Neural progenitor cell (in vitro differentiated cells): Measurements from ENCODE around the gene ENPEP. TPM values are rescaled to one million over a fixed set of nuclear protein-coding genes. Genes with fewer than 3 reads are reported as not detected.
A peak's percentile ranks its signal among the peaks of the same experiment; 100 is the strongest.
"Not testable (repeated sequence)": the region's sequence is repeated elsewhere in the genome, so short reads cannot be mapped to it uniquely, and the experiment has no call there.

Experiments used
- DNase-seq: peaks from one replicate; pipeline ENCODE4 v3.0.0-alpha.2; 2016; ENCODE audit warnings: low spot score
- H2AFZ ChIP-seq: fragments of 200-600 bp; sonication (generic); replicated peaks from 2 replicates; pipeline ENCODE4 v1.6.1; 2016; ENCODE audit warnings: antibody characterized with exemption
- H3F3A ChIP-seq: fragments of 200-600 bp; sonication (generic); 2 replicates; pipeline ENCODE4 v1.6.1; 2016; ENCODE audit warnings: antibody characterized with exemption, low read depth
- H3K27ac ChIP-seq: fragments of 200-600 bp; sonication (generic); 2 replicates; pipeline ENCODE4 v1.5.1; 2016; ENCODE audit warnings: mild to moderate bottlenecking
- H3K27me3 ChIP-seq: fragments of 200-600 bp; sonication (generic); 2 replicates; pipeline ENCODE4 v1.6.1; 2016; ENCODE audit warnings: mild to moderate bottlenecking, moderate library complexity
- H3K36me3 ChIP-seq: fragments of 200-600 bp; sonication (generic); 2 replicates; pipeline ENCODE4 v1.5.1; 2016
- H3K4me1 ChIP-seq: fragments of 200-600 bp; sonication (generic); 2 replicates; pipeline ENCODE4 v1.6.1; 2016; ENCODE audit warnings: mixed run types
- H3K4me2 ChIP-seq: fragments of 200-600 bp; sonication (generic); 2 replicates; pipeline ENCODE4 v1.6.1; 2016
- H3K4me3 ChIP-seq: fragments of 200-600 bp; sonication (generic); 2 replicates; pipeline ENCODE4 v1.5.1; 2016
- H3K79me2 ChIP-seq: fragments of 200-600 bp; sonication (generic); 2 replicates; pipeline ENCODE4 v1.6.1; 2016; ENCODE audit warnings: low read depth
- H3K9ac ChIP-seq: fragments of 200-600 bp; sonication (generic); 2 replicates; pipeline ENCODE4 v1.6.1; 2016
- H3K9me3 ChIP-seq: fragments of 200-600 bp; sonication (generic); 2 replicates; pipeline ENCODE4 v1.5.1; 2016; ENCODE audit warnings: low read depth
- H4K20me1 ChIP-seq: fragments of 200-600 bp; sonication (generic); 2 replicates; pipeline ENCODE4 v1.6.1; 2016; ENCODE audit warnings: low read depth
- H3K27ac Mint-ChIP-seq: 3 replicates; pipeline ENCODE4 v1.8.0; 2021; ENCODE audit warnings: mixed read lengths
- H3K27me3 Mint-ChIP-seq: 2 replicates; pipeline ENCODE4 v1.8.0; 2022; ENCODE audit warnings: low read depth, mild to moderate bottlenecking, inconsistent platforms, moderate library complexity, mixed read lengths; ENCODE audit not compliant: insufficient read depth
- H3K36me3 Mint-ChIP-seq: 3 replicates; pipeline ENCODE4 v1.8.0; 2021; ENCODE audit warnings: mixed read lengths
- H3K4me1 Mint-ChIP-seq: 3 replicates; pipeline ENCODE4 v1.8.0; 2021; ENCODE audit warnings: mixed read lengths
- H3K4me3 Mint-ChIP-seq: 3 replicates; pipeline ENCODE4 v1.8.0; 2021; ENCODE audit warnings: mild to moderate bottlenecking, moderate library complexity, mixed read lengths
- H3K9me3 Mint-ChIP-seq: 3 replicates; pipeline ENCODE4 v1.8.0; 2020; ENCODE audit warnings: mixed read lengths
- EZH2 ChIP-seq: fragments of 200-600 bp; sonication (generic); IDR thresholded peaks from 2 replicates; pipeline ENCODE4 v1.6.1; 2017; ENCODE audit warnings: antibody characterized with exemption, mild to moderate bottlenecking, moderate library complexity
- EZH2phosphoT487 ChIP-seq: fragments of 200-600 bp; sonication (generic); IDR thresholded peaks from 2 replicates; pipeline ENCODE4 v1.6.1; 2017; ENCODE audit warnings: antibody characterized with exemption
- total RNA-seq: library from RNA; depleted of rRNA; stranded (reverse); fragments of >200 nt; gene quantifications from 2 replicates; pipeline ENCODE4 v1.2.3, GENCODE V29; 2015; ENCODE audit warnings: low replicate concordance
- TF ChIP-seq, protein P1 (sequence below): fragments of 200-600 bp; sonication (generic); IDR thresholded peaks from 2 replicates; pipeline ENCODE4 v1.5.1; 2017; ENCODE audit warnings: antibody characterized with exemption, mild to moderate bottlenecking

ENPEP gene
- total RNA-seq, 1 donor from 2014 or later = 1.5 TPM

DNA sequence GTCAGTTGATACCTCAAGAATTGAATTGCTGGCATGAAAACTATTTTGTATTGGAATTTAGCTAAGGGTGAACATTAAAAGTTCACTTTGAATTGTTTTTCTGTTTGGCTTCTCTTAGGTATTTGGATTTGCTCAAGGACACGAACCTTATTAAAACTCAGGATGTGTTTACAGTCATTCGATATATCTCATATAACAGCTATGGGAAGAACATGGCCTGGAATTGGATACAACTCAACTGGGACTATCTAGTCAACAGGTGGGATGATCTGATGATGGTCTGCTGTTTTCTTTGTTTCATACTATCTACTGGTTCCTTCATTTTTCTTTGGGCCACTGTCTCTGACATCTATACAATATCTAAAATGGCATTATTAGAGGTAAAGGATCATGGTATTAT, 77.2 kb downstream of the ENPEP start:
- no peaks in the 10 kb centered on the region for H3K9me3 Mint-ChIP-seq
- no peaks in the 10 kb centered on the region for H3K4me1 Mint-ChIP-seq
- H3K4me3 Mint-ChIP-seq = no peak overlapping the region

DNA sequence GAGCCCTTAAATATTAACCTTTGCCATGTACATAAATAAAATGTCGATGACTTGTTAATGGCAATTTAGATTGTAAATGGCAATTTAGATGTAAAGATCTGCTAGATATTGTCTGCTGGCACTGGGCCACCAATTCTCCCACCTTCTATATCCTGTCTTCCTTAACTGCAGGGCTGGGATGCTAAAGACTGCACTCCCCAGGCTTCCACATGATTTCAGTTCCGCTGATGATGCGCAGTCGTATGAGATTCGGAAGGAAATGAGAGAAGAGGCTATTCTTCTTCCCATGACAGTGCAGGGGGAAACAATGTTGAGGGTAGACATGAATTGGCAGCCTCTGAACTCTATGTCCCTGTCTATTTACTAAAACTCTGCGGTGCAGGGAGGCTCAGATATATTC, 91.3 kb downstream of the ENPEP start:
- no peak overlapping the region for H3K4me3 Mint-ChIP-seq
- Histone ChIP-seq H3K4me2 (no peak overlapping the region), H2AFZ (no peak overlapping the region), H3F3A (no peaks in the 10 kb centered on the region), H3K79me2 (no peaks in the 10 kb centered on the region), H3K27ac (no peak overlapping the region), H3K9me3 (no peaks in the 10 kb centered on the region), H3K36me3 (no peaks in the 10 kb centered on the region), H4K20me1 (no peaks in the 10 kb centered on the region), H3K4me3 (no peak overlapping the region), H3K9ac (no peak overlapping the region), H3K27me3 (no peaks in the 10 kb centered on the region), H3K4me1 (peaks cover 9% of the 10 kb centered on the region)
- no peaks in the 10 kb centered on the region for H3K36me3 Mint-ChIP-seq
- H3K4me1 Mint-ChIP-seq = no peaks in the 10 kb centered on the region
- no peak for DNase-seq
- no peaks in the 10 kb centered on the region for H3K27me3 Mint-ChIP-seq
- H3K9me3 Mint-ChIP-seq = no peaks in the 10 kb centered on the region
- H3K27ac Mint-ChIP-seq = no peak overlapping the region
- TF ChIP-seq, protein P1, sequence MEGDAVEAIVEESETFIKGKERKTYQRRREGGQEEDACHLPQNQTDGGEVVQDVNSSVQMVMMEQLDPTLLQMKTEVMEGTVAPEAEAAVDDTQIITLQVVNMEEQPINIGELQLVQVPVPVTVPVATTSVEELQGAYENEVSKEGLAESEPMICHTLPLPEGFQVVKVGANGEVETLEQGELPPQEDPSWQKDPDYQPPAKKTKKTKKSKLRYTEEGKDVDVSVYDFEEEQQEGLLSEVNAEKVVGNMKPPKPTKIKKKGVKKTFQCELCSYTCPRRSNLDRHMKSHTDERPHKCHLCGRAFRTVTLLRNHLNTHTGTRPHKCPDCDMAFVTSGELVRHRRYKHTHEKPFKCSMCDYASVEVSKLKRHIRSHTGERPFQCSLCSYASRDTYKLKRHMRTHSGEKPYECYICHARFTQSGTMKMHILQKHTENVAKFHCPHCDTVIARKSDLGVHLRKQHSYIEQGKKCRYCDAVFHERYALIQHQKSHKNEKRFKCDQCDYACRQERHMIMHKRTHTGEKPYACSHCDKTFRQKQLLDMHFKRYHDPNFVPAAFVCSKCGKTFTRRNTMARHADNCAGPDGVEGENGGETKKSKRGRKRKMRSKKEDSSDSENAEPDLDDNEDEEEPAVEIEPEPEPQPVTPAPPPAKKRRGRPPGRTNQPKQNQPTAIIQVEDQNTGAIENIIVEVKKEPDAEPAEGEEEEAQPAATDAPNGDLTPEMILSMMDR = no peak
- no peak for TF ChIP-seq EZH2
- no peak for TF ChIP-seq EZH2phosphoT487

More for the DNA sequence above, 77.2 kb downstream of the ENPEP start:
- H3K27ac Mint-ChIP-seq = no peak overlapping the region
- no peaks in the 10 kb centered on the region for H3F3A ChIP-seq
- H3K9ac ChIP-seq = no peak overlapping the region
- H3K36me3 Mint-ChIP-seq = no peaks in the 10 kb centered on the region
- H4K20me1 ChIP-seq = no peaks in the 10 kb centered on the region
- no peak for DNase-seq
- no peaks in the 10 kb centered on the region for H3K36me3 ChIP-seq
- H3K27me3 ChIP-seq = no peaks in the 10 kb centered on the region
- no peak overlapping the region for H3K27ac ChIP-seq
- H3K4me3 ChIP-seq = no peak overlapping the region
- TF ChIP-seq, protein P1 = no peak
- TF ChIP-seq EZH2 (no peak), EZH2phosphoT487 (no peak)
- H3K27me3 Mint-ChIP-seq = no peaks in the 10 kb centered on the region
- no peak overlapping the region for H3K4me2 ChIP-seq
- H3K79me2 ChIP-seq = no peaks in the 10 kb centered on the region
- no peaks in the 10 kb centered on the region for H3K4me1 ChIP-seq
- H2AFZ ChIP-seq = no peak overlapping the region
- no peaks in the 10 kb centered on the region for H3K9me3 ChIP-seq

DNA sequence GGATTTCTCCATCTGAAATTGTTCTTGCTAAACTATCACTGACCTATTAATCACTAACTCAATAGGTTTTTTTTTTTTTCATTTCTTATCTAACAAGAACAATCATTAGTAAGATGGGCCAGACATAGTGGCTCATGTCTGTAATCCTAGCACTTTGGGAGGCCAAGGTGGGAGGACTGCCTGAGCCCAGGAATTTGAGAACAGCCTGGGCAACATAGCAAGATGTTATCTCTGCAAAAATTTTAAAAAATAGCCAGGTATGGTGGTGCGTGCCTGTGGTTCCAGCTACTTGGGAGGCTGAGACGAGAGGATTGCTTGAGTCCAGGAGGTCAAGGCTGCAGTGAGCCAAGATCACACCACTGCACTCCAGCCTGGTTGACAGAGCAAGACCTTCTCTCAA, 100.7 kb downstream of the ENPEP start:
- H2AFZ ChIP-seq, H3K27me3 ChIP-seq, DNase-seq, H3F3A ChIP-seq, H3K36me3 Mint-ChIP-seq, H3K4me3 Mint-ChIP-seq, H3K4me1 ChIP-seq, H3K27ac ChIP-seq, H3K27me3 Mint-ChIP-seq, H3K9me3 Mint-ChIP-seq, H3K36me3 ChIP-seq, H3K27ac Mint-ChIP-seq, H3K4me1 Mint-ChIP-seq, H3K9ac ChIP-seq, H3K79me2 ChIP-seq, H3K4me2 ChIP-seq, H4K20me1 ChIP-seq, H3K4me3 ChIP-seq, H3K9me3 ChIP-seq: not testable (repeated sequence)

DNA sequence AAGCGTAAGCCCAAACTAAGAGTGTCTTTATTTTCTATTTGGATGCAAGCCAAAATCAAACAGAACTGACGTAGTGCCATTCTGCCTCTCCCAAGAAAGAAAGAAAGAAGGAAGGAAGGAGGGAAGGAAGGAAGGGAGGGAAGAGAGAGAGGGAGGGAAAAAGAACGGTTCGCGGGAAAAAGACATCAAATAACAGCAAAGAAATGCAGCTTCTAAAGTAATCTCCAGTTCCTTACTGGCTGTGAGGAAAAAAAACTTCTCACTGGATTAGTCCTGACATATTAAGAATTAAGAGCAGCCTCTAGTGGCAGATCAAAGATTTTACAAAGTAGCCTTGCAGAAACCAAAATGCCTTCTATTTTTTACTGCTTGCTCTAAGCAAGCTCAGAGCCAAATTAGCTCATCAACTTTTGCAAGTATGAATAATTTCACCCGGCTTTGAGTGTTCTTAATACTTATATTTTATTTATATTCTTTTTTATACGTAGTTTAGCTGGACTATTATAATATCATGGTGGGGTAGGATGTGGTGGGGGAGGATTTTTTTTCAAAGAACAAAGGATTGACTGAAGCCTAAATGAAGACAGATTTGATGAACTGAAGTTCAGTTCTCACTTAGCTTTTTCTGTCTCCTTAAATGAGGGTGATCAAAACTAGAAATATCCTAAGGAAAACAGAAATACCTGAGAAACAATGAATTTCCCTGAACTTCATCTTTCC, 110.3 kb downstream of the ENPEP start:
- Mint-ChIP-seq H3K27me3 (no peaks in the 10 kb centered on the region), H3K4me1 (no peaks in the 10 kb centered on the region), H3K27ac (no peak overlapping the region), H3K36me3 (no peaks in the 10 kb centered on the region), H3K4me3 (no peak overlapping the region), H3K9me3 (peaks cover 3% of the 10 kb centered on the region)
- no peak for TF ChIP-seq EZH2phosphoT487
- TF ChIP-seq, protein P1 = peak; percentile 57
- peak; percentile 42 for DNase-seq
- no peak overlapping the region for H3K9ac ChIP-seq
- H4K20me1 ChIP-seq = no peaks in the 10 kb centered on the region
- peak overlapping the region; percentile 76 for H2AFZ ChIP-seq
- no peaks in the 10 kb centered on the region for H3K79me2 ChIP-seq
- no peaks in the 10 kb centered on the region for H3K9me3 ChIP-seq
- H3K36me3 ChIP-seq = no peaks in the 10 kb centered on the region
- H3K4me1 ChIP-seq = no peaks in the 10 kb centered on the region
- H3K4me3 ChIP-seq = no peak overlapping the region
- H3K27me3 ChIP-seq = no peaks in the 10 kb centered on the region
- H3F3A ChIP-seq = no peaks in the 10 kb centered on the region
- H3K27ac ChIP-seq = no peak overlapping the region
- no peak overlapping the region for H3K4me2 ChIP-seq
